Hepatocyte (in vitro differentiated cells): Measurements from ENCODE around the gene NUMA1. TPM values are rescaled to one million over a fixed set of nuclear protein-coding genes. Genes with fewer than 3 reads are reported as not detected.

Source experiments
- DNase-seq: peaks from one replicate; pipeline ENCODE4 v3.0.0-alpha.2; 2016; ENCODE audit warnings: low spot score
- H2AFZ ChIP-seq: fragments of 200-600 bp; sonication (generic); 2 replicates; pipeline ENCODE4 v1.6.0; 2016; ENCODE audit warnings: antibody characterized with exemption, mild to moderate bottlenecking
- H3K27ac ChIP-seq: fragments of 200-600 bp; sonication (generic); 2 replicates; pipeline ENCODE4 v1.5.1; 2016; ENCODE audit warnings: mild to moderate bottlenecking
- H3K27me3 ChIP-seq: fragments of 200-600 bp; sonication (generic); 2 replicates; pipeline ENCODE4 v1.6.1; 2016
- H3K36me3 ChIP-seq: fragments of 200-600 bp; sonication (generic); replicated peaks from 2 replicates; pipeline ENCODE4 v1.5.1; 2016; ENCODE audit warnings: low read depth; ENCODE audit not compliant: insufficient read depth
- H3K4me1 ChIP-seq: fragments of 200-600 bp; sonication (generic); 2 replicates; pipeline ENCODE4 v1.5.1; 2016; ENCODE audit warnings: mild to moderate bottlenecking, moderate library complexity; ENCODE audit not compliant: insufficient read depth
- H3K4me2 ChIP-seq: fragments of 200-600 bp; sonication (generic); 2 replicates; pipeline ENCODE4 v1.6.0; 2016
- H3K4me3 ChIP-seq: fragments of 200-600 bp; sonication (generic); 2 replicates; pipeline ENCODE4 v1.5.1; 2016; ENCODE audit warnings: mild to moderate bottlenecking
- H3K79me2 ChIP-seq: fragments of 200-600 bp; sonication (generic); 2 replicates; pipeline ENCODE4 v1.6.0; 2017; ENCODE audit warnings: mild to moderate bottlenecking
- H3K9me2 ChIP-seq: fragments of 200-600 bp; sonication (generic); replicated peaks from 2 replicates; pipeline ENCODE4 v1.6.0; 2017; ENCODE audit warnings: mild to moderate bottlenecking; ENCODE audit not compliant: insufficient read depth
- H3K9me3 ChIP-seq: fragments of 200-600 bp; sonication (generic); 2 replicates; pipeline ENCODE4 v1.5.1; 2016; ENCODE audit warnings: low read depth, mild to moderate bottlenecking
- H4K20me1 ChIP-seq: fragments of 200-600 bp; sonication (generic); 2 replicates; pipeline ENCODE4 v1.6.0; 2016; ENCODE audit warnings: mild to moderate bottlenecking; ENCODE audit not compliant: insufficient read depth, poor library complexity, severe bottlenecking
- EZH2 ChIP-seq: fragments of 200-600 bp; sonication (generic); IDR thresholded peaks from 2 replicates; pipeline ENCODE4 v1.6.1; 2016; ENCODE audit warnings: antibody characterized with exemption, mild to moderate bottlenecking, borderline replicate concordance
- EZH2phosphoT487 ChIP-seq: fragments of 200-600 bp; sonication (generic); IDR thresholded peaks from one replicate; pipeline ENCODE4 v1.6.1; 2018; ENCODE audit warnings: antibody characterized with exemption, mild to moderate bottlenecking, low read depth, moderate library complexity; ENCODE audit not compliant: unreplicated experiment, severe bottlenecking
- WGBS: methylation state at CpG from one replicate; pipeline ENCODE4 v1.1.6; 2016; ENCODE audit warnings: low lambda C conversion rate; ENCODE audit errors: missing lambda C conversion rate; 5-methylcytosine and 5-hydroxymethylcytosine counted together
- polyA plus RNA-seq: library from polyadenylated mRNA; unstranded; fragments of >200 nt; fragmentation: Nextera tagmentation; extraction: Ambion mirVana; gene quantifications from 2 replicates; pipeline ENCODE4 v1.2.1, GENCODE V29; 2016
- total RNA-seq: library from RNA; depleted of rRNA; stranded (reverse); fragments of >200 nt; gene quantifications from 2 replicates; pipeline ENCODE4 v1.2.3, GENCODE V29; 2014
- TF ChIP-seq, protein P1 (sequence below): fragments of 200-600 bp; sonication (generic); IDR thresholded peaks from 2 replicates; pipeline ENCODE4 v1.5.1; 2016; ENCODE audit warnings: antibody characterized with exemption, mild to moderate bottlenecking; ENCODE audit not compliant: poor library complexity

The NUMA1 gene
- total and polyA plus RNA-seq, 2 experiments from 2014 or later, result 103 to 140 TPM

DNA sequence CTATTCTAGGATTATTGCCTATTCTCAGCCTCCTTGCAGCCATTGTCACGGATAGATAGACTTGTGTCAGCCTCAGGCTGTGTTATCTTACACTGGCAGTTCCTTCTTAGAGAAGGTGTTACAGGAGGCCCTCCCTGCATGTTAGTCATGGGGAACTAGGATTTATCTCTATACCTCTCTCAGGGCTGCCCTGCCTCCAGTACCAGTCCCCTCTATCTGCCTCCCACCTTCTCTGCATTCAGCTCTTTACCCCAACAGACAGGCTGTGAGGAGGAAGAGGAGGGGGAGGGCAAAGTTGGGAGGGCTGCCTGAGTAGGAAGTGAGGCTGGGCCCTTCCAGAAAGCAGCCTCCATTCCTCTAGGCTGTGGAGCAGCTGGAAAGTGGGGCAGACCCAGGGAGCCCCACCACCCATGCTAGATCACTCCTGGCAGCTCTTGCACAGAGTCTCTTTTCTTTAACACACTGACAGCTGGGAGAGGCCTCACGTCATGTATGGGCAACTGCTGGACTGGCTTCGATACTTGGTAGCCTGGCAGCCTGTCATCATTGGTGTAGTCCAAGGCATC, 84.5 kb downstream of the NUMA1 start:
- no peak for DNase-seq
- Histone ChIP-seq H4K20me1 (no peaks in the 10 kb centered on the region), H3K9me2 (no peaks in the 10 kb centered on the region), H3K27me3 (no peaks in the 10 kb centered on the region), H3K79me2 (no peaks in the 10 kb centered on the region), H3K4me1 (no peaks in the 10 kb centered on the region), H2AFZ (no peak overlapping the region), H3K36me3 (no peaks in the 10 kb centered on the region), H3K27ac (no peak overlapping the region), H3K9me3 (no peaks in the 10 kb centered on the region), H3K4me2 (no peak overlapping the region), H3K4me3 (no peak overlapping the region)
- 96% methylated on average over 3 of the region's 3 CpGs for WGBS
- no peak for TF ChIP-seq EZH2
- TF ChIP-seq EZH2phosphoT487, result no peak
- TF ChIP-seq, protein P1, sequence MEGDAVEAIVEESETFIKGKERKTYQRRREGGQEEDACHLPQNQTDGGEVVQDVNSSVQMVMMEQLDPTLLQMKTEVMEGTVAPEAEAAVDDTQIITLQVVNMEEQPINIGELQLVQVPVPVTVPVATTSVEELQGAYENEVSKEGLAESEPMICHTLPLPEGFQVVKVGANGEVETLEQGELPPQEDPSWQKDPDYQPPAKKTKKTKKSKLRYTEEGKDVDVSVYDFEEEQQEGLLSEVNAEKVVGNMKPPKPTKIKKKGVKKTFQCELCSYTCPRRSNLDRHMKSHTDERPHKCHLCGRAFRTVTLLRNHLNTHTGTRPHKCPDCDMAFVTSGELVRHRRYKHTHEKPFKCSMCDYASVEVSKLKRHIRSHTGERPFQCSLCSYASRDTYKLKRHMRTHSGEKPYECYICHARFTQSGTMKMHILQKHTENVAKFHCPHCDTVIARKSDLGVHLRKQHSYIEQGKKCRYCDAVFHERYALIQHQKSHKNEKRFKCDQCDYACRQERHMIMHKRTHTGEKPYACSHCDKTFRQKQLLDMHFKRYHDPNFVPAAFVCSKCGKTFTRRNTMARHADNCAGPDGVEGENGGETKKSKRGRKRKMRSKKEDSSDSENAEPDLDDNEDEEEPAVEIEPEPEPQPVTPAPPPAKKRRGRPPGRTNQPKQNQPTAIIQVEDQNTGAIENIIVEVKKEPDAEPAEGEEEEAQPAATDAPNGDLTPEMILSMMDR, result no peak

GRCh38 chr11:71994786-71995185, 85.6 kb downstream of the NUMA1 start:
- TF ChIP-seq EZH2, result no peak
- TF ChIP-seq, protein P1, result no peak
- no peak for TF ChIP-seq EZH2phosphoT487
- Histone ChIP-seq H3K79me2 (no peaks in the 10 kb centered on the region), H3K27ac (no peak overlapping the region), H3K9me2 (no peaks in the 10 kb centered on the region), H4K20me1 (no peaks in the 10 kb centered on the region), H3K27me3 (no peaks in the 10 kb centered on the region), H3K9me3 (no peaks in the 10 kb centered on the region), H3K4me3 (no peak overlapping the region), H3K4me1 (no peaks in the 10 kb centered on the region), H3K36me3 (no peaks in the 10 kb centered on the region), H2AFZ (no peak overlapping the region), H3K4me2 (no peak overlapping the region)
- WGBS, result 87% methylated on average over 3 of the region's 3 CpGs
- no peak for DNase-seq

DNA sequence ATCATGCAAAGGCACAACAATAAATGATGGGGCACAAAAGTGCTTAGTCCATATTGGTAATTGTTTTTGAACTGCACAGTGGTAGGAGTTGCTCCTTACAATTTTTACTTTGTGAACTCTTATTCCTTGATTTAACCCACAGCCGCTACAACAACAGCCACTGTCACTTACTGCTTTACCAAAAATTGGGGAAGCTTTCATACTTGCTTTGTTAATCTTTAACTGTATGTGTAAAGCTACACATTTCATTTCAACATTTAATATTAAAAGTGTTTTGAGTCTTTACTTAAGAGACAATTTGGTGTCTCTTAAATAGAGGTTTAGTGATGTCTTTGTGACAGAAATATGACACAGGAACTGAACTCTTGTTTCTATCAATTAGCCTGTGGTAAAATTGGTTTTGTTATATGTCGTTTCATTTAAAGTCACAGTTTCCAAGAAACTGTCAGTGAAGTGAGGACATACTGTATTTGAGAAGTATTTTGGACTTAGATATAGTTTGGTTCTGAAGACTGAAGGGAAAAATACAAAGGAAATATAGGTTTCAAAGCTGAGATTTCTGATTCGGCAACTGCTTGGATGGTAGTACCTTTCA, 88.1 kb downstream of the NUMA1 start:
- no peak overlapping the region for H3K27ac ChIP-seq
- H3K4me3 ChIP-seq, result no peak overlapping the region
- no peaks in the 10 kb centered on the region for H3K9me2 ChIP-seq
- H3K4me2 ChIP-seq, result no peak overlapping the region
- DNase-seq, result no peak
- TF ChIP-seq EZH2 (no peak), EZH2phosphoT487 (no peak)
- TF ChIP-seq, protein P1, result no peak
- H4K20me1 ChIP-seq, result no peaks in the 10 kb centered on the region
- H3K9me3 ChIP-seq, result no peaks in the 10 kb centered on the region
- H3K27me3 ChIP-seq, result no peaks in the 10 kb centered on the region
- 93% methylated on average over 3 of the region's 3 CpGs for WGBS
- no peaks in the 10 kb centered on the region for H3K36me3 ChIP-seq
- H2AFZ ChIP-seq, result no peak overlapping the region
- no peaks in the 10 kb centered on the region for H3K4me1 ChIP-seq
- no peaks in the 10 kb centered on the region for H3K79me2 ChIP-seq
